Smooth muscle cell of trachea (primary cell): ENCODE data around the gene ATXN3L. TPM values are rescaled to one million over a fixed set of nuclear protein-coding genes. Genes with fewer than 3 reads are reported as not detected.

ENCODE experiments used
- total RNA-seq: library from RNA; depleted of rRNA; stranded (reverse); fragments of >200 nt; gene quantifications from 2 replicates; pipeline ENCODE4 v1.2.1, GENCODE V29; 2014

The ATXN3L gene
- total RNA-seq: not detected in 2 replicates

GRCh38 chrX:13319953-13320352 is at the start of gene ATXN3L:
Gene ATXN3L (minus strand): TSS chrX:13320053. CDS start chrX:13319934, 119 bp downstream.

Other genes with a start within 250 kb of the ATXN3L start
- under 0.01 TPM in 1 of 2 replicates, not detected in the other for gene EGFL6, start 249.5 kb upstream of the ATXN3L start, total RNA-seq